HAP-1 (cell line): ENCODE results near the gene CRYGN.

ENCODE experiments used
- DNase-seq, 2 experiments: peaks; one replicate each; pipeline ENCODE4 v3.0.0-alpha.2; 2016 to 2020; ENCODE audit warnings: low spot score in 2 of 2
- H3K27me3 ChIP-seq: fragments of 250-450 bp; sonication (Bioruptor Pico); 2 replicates; pipeline ENCODE4 v1.5.1; 2020; ENCODE audit warnings: low read depth, mild to moderate bottlenecking, moderate library complexity
- H3K36me3 ChIP-seq: fragments of 250-450 bp; sonication (Bioruptor Pico); replicated peaks from 2 replicates; pipeline ENCODE4 v1.5.1; 2020; ENCODE audit warnings: mild to moderate bottlenecking
- H3K4me1 ChIP-seq: fragments of 250-450 bp; sonication (Bioruptor Pico); 2 replicates; pipeline ENCODE4 v1.5.1; 2020; ENCODE audit warnings: mild to moderate bottlenecking
- H3K4me3 ChIP-seq: fragments of 250-450 bp; sonication (Bioruptor Pico); 2 replicates; pipeline ENCODE4 v1.5.1; 2020; ENCODE audit warnings: mild to moderate bottlenecking, moderate library complexity
- H3K9me3 ChIP-seq: fragments of 250-450 bp; sonication (Bioruptor Pico); 2 replicates; pipeline ENCODE4 v1.5.1; 2020; ENCODE audit warnings: mild to moderate bottlenecking, moderate library complexity
- in situ Hi-C: fragments of 300-500 bp; cut with MboI; formaldehyde crosslinking; loops from 3 replicates; pipeline ENCODE4 v1.14.3; 2020; ENCODE audit warnings: low sequenced_read_pairs, inconsistent platforms, mixed read lengths

The CRYGN gene

DNA sequence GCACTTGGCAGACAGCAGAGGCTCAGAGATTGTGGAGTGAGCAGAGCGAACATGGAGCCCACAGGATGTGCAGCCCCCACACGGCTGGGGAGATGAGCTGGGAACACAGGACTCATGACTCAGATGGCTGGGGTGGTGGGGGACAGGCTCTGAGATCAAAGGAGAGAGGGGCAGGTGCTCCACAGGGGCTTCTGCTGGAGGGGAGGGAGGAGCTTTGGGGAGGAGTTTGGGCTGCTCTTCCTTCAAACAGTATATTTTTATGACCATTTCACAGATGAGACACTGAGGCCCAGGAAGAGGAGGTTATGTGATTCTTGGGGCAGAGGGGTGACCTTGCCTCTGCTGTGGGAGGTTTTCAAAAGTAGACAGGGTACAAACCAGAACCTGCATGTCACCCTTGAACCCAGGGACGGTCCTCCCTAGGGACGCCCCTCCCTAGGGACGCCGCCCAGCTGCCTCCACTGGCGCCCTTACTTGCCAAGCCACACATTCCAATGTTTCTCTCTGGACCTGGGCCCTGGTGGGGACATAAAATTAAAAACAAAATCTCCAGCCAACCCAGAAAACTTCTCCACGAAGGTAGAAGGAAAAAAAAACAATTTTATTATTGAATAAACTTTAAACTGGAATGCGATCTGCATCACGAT, 981 bp upstream of the CRYGN start:
- no peaks in the 10 kb centered on the region for H3K36me3 ChIP-seq
- no peaks in the 10 kb centered on the region for H3K4me1 ChIP-seq
- DNase-seq, result no peak
- in situ Hi-C loops, result no loop called here
- no peaks in the 10 kb centered on the region for H3K27me3 ChIP-seq
- H3K4me3 ChIP-seq, result no peak overlapping the region
- H3K9me3 ChIP-seq, result no peaks in the 10 kb centered on the region

DNA sequence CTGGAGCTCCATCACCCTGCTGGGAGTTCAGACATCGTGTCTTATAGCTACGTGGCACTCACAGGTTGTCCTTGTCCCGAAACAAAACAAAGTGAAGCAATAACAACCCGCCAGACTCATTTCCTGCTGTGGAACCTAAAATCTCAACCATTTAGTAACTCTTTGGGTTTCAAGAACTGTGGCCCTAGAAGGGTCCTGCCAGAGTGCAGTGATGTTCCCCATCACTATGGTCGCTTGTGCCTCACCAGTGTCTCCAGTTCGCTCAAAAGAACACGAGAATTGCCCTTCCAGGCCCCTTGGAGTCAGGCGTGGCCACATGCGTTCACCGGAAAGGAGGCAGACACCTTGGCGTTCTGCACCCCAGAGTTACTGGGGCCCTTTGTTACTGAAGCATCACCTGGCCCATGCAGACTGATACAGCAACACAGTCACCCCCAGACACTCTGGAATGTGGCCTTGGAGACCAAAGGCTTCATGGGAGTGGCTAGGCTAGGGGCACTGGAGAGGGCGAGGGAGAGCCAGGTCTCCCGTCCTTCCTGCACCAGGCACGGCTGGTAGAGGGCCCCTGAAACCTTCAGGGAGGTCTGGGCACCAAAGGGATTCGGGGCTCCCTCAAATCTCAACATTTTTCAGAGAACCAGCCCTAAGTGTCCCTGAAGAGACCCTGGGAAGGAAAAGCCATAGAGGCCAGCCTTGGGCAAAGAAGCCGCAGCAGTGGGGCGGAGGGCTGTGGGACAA, 908 bp downstream of the CRYGN start:
- Histone ChIP-seq H3K27me3 (no peaks in the 10 kb centered on the region), H3K4me1 (no peaks in the 10 kb centered on the region), H3K9me3 (no peaks in the 10 kb centered on the region), H3K4me3 (no peak overlapping the region), H3K36me3 (no peaks in the 10 kb centered on the region)
- DNase-seq, result no peak
- in situ Hi-C loops, result no loop called here

DNA sequence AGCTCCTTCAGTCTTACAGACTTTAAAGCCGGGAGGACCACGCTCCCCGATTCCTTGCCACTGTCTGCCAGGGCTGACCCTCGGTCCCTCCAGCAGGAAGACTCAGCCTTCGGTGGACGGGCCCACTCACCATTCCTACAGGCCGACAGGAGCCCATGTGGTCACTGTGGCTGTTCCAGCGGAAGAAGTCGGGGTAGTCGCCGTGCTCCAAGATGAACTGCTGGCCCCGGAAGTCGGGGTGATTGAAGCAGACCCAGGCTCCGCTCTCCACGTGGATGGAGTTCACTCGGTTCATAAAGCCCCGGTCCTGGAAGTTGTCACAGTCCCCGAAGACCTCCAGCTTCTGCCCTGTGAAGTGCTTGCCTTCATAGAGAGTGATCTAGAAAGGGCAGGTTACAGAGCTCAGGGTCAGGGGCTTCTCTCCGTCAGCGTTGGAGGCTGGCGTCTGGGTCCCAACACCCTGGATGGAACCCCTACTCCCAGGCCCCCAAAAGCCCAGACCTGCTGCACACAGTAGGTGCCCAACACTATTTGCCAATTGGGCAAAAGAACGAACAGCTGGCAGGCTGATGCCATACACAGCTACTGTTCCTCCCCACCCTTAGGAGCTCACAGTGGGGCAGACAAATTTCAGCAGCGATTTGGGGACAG, 1.9 kb downstream of the CRYGN start:
- no peak overlapping the region for H3K4me3 ChIP-seq
- no peaks in the 10 kb centered on the region for H3K36me3 ChIP-seq
- no peaks in the 10 kb centered on the region for H3K27me3 ChIP-seq
- no peaks in the 10 kb centered on the region for H3K4me1 ChIP-seq
- DNase-seq, result no peak
- H3K9me3 ChIP-seq, result no peaks in the 10 kb centered on the region
- in situ Hi-C loops, result no loop called here

DNA sequence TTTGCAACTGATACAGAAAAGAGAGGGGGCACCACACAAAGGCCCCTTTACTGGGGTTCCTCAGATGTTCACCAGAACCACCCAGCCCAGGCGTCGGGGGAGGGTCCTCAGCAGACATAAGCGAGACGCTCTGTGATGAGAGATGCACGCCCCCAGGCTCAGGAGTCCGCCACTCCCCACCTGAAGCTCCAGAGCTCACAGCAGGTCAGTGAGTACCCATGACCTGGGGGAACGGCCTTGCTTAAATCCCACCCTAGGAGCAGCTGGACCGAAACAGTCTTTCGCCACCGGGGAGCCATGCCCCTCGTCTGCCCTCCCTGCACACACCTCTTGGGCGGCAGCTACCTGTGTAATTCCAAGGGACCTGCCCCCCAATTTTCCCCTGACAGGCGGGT, 2.8 kb downstream of the CRYGN start:
- no peaks in the 10 kb centered on the region for H3K4me1 ChIP-seq
- no peaks in the 10 kb centered on the region for H3K27me3 ChIP-seq
- no peaks in the 10 kb centered on the region for H3K9me3 ChIP-seq
- in situ Hi-C loops, result no loop called here
- H3K36me3 ChIP-seq, result no peaks in the 10 kb centered on the region
- no peak overlapping the region for H3K4me3 ChIP-seq
- no peak for DNase-seq

- Histone ChIP-seq H3K4me3 (no peak overlapping the region), H3K36me3 (no peaks in the 10 kb centered on the region), H3K4me1 (no peaks in the 10 kb centered on the region), H3K9me3 (no peaks in the 10 kb centered on the region), H3K27me3 (no peaks in the 10 kb centered on the region)
- in situ Hi-C loops, result no loop called here
- DNase-seq, result no peak
These were observed 3.3 kb downstream of the CRYGN start for GRCh38 chr7:151436446-151437158.

DNA sequence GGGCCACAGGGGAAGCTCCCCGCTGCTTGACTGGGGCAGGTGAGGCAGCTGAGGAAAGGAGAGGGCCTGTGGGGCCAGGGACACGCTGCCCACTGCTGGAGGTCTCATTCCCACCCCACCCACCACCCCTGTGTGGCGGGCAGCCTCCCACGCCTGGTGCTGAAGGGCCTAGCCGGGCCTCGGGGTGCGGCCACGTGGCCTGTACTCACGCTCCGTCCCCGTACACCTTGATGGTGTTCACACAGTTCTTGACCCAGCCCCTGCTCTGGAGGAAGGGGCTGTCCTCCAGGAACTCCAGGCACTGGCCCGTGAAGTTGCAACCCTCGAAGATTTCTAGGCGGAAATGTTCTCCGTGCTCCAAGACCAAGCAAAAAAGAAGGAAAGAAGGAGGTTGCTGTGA, 4.0 kb downstream of the CRYGN start:
- DNase-seq, result no peak
- in situ Hi-C loops, result no loop called here
- Histone ChIP-seq H3K27me3 (no peaks in the 10 kb centered on the region), H3K36me3 (no peaks in the 10 kb centered on the region), H3K9me3 (no peaks in the 10 kb centered on the region), H3K4me3 (no peak overlapping the region), H3K4me1 (no peaks in the 10 kb centered on the region)

GRCh38 chr7:151435103-151435916, 4.6 kb downstream of the CRYGN start:
- Histone ChIP-seq H3K36me3 (no peaks in the 10 kb centered on the region), H3K4me3 (no peak overlapping the region), H3K4me1 (no peaks in the 10 kb centered on the region), H3K27me3 (no peaks in the 10 kb centered on the region), H3K9me3 (no peaks in the 10 kb centered on the region)
- in situ Hi-C loops, result no loop called here
- DNase-seq, result no peak

DNA sequence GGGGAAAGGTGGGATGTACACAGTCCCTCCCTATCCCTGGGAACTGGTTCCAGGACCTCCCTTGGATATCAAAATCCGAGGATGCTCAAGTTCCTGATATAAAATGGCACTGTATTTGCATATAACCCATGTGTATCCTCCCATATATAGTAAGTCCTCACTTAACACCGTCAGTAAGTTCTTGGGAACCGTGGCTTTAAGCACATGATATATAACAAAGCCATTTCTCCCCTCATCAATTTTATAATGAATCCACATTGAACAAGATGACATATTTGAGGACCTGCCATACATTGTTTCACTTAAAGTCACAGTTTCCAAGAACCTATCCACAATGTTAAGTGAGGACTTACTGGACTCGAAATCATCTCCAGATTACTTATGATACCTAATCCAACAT, 5.4 kb downstream of the CRYGN start:
- no peak overlapping the region for H3K4me3 ChIP-seq
- no peaks in the 10 kb centered on the region for H3K27me3 ChIP-seq
- no peaks in the 10 kb centered on the region for H3K36me3 ChIP-seq
- H3K9me3 ChIP-seq, result no peaks in the 10 kb centered on the region
- DNase-seq, result no peak
- in situ Hi-C loops, result no loop called here
- H3K4me1 ChIP-seq, result no peaks in the 10 kb centered on the region

DNA sequence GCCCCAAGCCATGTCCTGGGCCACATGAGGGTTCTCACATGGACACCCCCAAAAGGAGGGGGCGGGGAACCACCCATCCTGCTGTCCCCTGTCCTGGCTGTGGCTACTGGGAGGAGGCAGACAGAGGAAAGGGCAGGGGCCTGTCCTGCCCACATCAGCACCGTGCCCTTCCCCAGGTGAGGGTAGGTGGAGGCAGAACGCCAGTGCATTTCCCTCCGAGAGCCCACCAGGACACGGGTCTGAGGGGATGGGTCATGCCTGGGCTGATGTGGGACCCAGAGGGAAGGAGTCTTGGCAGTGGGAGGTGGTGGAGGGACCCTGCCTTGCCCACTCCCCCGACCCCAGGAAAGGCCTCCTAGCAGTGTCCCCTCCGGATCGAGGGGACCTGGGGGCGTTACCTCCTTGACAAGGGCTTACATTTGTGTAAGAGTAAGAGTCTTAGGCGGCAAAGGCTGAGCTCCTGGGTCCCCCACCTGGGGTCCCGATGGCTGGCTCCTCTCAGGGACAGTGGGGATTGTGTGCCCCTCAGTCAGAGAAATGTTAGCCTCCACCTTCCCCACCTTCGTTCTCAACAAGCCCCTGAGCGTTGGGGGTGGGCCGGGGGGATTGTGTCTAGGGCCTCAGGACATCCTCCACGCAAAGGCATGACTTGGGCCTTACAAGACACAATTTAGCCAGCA, 6.1 kb downstream of the CRYGN start:
- H3K36me3 ChIP-seq, result no peaks in the 10 kb centered on the region
- no peak for DNase-seq
- H3K4me1 ChIP-seq, result no peaks in the 10 kb centered on the region
- no peak overlapping the region for H3K4me3 ChIP-seq
- in situ Hi-C loops, result no loop called here
- no peaks in the 10 kb centered on the region for H3K27me3 ChIP-seq
- no peaks in the 10 kb centered on the region for H3K9me3 ChIP-seq

GRCh38 chr7:151432658-151433521, 7.1 kb downstream of the CRYGN start:
- Histone ChIP-seq H3K4me3 (no peak overlapping the region), H3K27me3 (no peaks in the 10 kb centered on the region), H3K9me3 (no peaks in the 10 kb centered on the region), H3K36me3 (no peaks in the 10 kb centered on the region), H3K4me1 (no peaks in the 10 kb centered on the region)
- in situ Hi-C loops, result no loop called here
- no peak for DNase-seq

GRCh38 chr7:151431768-151432311, 8.1 kb downstream of the CRYGN start:
- H3K9me3 ChIP-seq, result no peaks in the 10 kb centered on the region
- no peaks in the 10 kb centered on the region for H3K36me3 ChIP-seq
- H3K27me3 ChIP-seq, result no peaks in the 10 kb centered on the region
- no peak overlapping the region for H3K4me3 ChIP-seq
- DNase-seq, result no peak
- in situ Hi-C loops, result no loop called here
- no peaks in the 10 kb centered on the region for H3K4me1 ChIP-seq

DNA sequence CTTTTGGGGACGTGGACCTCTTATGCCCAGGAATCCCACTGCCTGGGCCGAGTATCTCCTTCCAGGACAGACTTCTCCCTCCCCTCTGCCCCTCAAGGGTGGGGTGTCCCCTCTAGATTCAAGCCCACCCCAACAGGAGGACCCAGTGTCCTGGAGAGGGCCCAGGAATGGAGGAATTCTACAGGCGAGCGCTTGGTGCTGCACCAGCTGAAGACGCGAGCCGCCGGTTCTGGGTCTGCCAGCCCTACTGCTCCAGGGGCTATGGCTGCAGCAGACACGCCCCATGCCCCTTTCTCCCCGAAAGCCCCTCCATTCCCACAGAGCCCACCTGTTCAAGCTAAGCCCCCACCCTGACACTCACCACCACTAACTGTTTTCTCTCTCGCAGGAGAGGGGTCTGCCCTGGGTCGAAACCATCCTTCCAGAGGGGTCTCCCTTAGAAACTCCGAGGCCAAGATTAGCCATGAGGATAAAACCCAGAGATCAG, 8.6 kb downstream of the CRYGN start:
- H3K27me3 ChIP-seq, result no peaks in the 10 kb centered on the region
- H3K9me3 ChIP-seq, result no peaks in the 10 kb centered on the region
- H3K4me3 ChIP-seq, result no peak overlapping the region
- H3K4me1 ChIP-seq, result no peaks in the 10 kb centered on the region
- DNase-seq, result no peak
- no peaks in the 10 kb centered on the region for H3K36me3 ChIP-seq
- in situ Hi-C loops, result no loop called here
